Cardiac muscle cell (in vitro differentiated cells and primary cell): ENCODE results near the gene HTRA2. TPM values are rescaled to one million over a fixed set of nuclear protein-coding genes. Genes with fewer than 3 reads are reported as not detected.

ENCODE experiments used
- DNase-seq, 2 donors: peaks; one replicate each; pipeline versions ENCODE4 v3.0.0 to v3.0.0-alpha.2; 2010 to 2017; ENCODE audit warnings: low read depth in 1 of 2, low spot score in 1 of 2
- H3K27ac ChIP-seq: fragments of 200-600 bp; sonication (generic); 2 replicates; pipeline ENCODE4 v1.5.1; 2016
- H3K27me3 ChIP-seq: fragments of 200-600 bp; sonication (generic); 2 replicates; pipeline ENCODE4 v1.6.0; 2016; ENCODE audit warnings: control low read depth
- H3K36me3 ChIP-seq: fragments of 200-600 bp; sonication (generic); 2 replicates; pipeline ENCODE4 v1.5.1; 2016; ENCODE audit warnings: control low read depth
- H3K4me1 ChIP-seq: fragments of 200-600 bp; sonication (generic); 2 replicates; pipeline ENCODE4 v1.8.1; 2017; ENCODE audit warnings: low read depth, mild to moderate bottlenecking, mixed run types
- H3K4me3 ChIP-seq: fragments of 200-600 bp; sonication (generic); 2 replicates; pipeline ENCODE4 v1.5.1; 2016; ENCODE audit warnings: mild to moderate bottlenecking
- H3K9me3 ChIP-seq: fragments of 200-600 bp; sonication (generic); 2 replicates; pipeline ENCODE4 v1.5.1; 2017; ENCODE audit warnings: low read depth, mild to moderate bottlenecking, control low read depth
- polyA plus RNA-seq: library from polyadenylated mRNA; unstranded; fragments of >200 nt; fragmentation: Nextera tagmentation; extraction: Ambion mirVana; gene quantifications from 2 replicates; pipeline ENCODE4 v1.2.1, GENCODE V29; 2016
- total RNA-seq: library from RNA; depleted of rRNA; stranded (reverse); fragments of >200 nt; gene quantifications from 2 replicates; pipeline ENCODE4 v1.2.3, GENCODE V29; 2016
- TF ChIP-seq, protein P1 (sequence below): IDR thresholded peaks from 2 replicates; pipeline ENCODE4 v1.5.1; 2012; ENCODE audit warnings: low read depth, mild to moderate bottlenecking, low read length

The HTRA2 gene
- total and polyA plus RNA-seq, 2 experiments from 2014 or later, result 55.1 to 57.6 TPM

DNA sequence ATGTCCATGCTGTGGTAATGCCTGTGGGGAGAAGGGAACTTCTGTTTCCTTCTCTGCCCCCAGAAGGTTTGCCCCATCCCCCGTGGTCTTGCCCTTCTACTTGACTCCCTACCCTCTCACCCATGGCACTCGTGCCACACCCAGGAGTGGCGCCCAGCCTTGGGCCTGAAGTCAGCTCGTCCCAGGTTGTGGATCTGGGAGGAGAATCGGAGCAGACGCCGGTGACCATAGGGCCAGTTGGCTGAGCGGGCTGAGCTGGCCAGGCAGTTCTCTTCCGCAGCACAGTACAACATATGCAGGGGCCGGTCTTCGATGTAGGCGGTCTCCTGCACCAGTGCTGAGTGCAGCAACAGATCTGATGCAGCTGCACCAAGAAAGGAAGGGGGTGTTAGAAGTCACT is 4.7 kb downstream of the HTRA2 start:
- no peak overlapping the region for H3K4me3 ChIP-seq
- peaks cover 9% of the 10 kb centered on the region for H3K36me3 ChIP-seq
- H3K4me1 ChIP-seq, result peaks cover 5% of the 10 kb centered on the region
- no peaks in the 10 kb centered on the region for H3K9me3 ChIP-seq
- no peak for DNase-seq
- no peak overlapping the region for H3K27ac ChIP-seq
- TF ChIP-seq, protein P1, sequence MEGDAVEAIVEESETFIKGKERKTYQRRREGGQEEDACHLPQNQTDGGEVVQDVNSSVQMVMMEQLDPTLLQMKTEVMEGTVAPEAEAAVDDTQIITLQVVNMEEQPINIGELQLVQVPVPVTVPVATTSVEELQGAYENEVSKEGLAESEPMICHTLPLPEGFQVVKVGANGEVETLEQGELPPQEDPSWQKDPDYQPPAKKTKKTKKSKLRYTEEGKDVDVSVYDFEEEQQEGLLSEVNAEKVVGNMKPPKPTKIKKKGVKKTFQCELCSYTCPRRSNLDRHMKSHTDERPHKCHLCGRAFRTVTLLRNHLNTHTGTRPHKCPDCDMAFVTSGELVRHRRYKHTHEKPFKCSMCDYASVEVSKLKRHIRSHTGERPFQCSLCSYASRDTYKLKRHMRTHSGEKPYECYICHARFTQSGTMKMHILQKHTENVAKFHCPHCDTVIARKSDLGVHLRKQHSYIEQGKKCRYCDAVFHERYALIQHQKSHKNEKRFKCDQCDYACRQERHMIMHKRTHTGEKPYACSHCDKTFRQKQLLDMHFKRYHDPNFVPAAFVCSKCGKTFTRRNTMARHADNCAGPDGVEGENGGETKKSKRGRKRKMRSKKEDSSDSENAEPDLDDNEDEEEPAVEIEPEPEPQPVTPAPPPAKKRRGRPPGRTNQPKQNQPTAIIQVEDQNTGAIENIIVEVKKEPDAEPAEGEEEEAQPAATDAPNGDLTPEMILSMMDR, result no peak
- H3K27me3 ChIP-seq, result no peaks in the 10 kb centered on the region

DNA sequence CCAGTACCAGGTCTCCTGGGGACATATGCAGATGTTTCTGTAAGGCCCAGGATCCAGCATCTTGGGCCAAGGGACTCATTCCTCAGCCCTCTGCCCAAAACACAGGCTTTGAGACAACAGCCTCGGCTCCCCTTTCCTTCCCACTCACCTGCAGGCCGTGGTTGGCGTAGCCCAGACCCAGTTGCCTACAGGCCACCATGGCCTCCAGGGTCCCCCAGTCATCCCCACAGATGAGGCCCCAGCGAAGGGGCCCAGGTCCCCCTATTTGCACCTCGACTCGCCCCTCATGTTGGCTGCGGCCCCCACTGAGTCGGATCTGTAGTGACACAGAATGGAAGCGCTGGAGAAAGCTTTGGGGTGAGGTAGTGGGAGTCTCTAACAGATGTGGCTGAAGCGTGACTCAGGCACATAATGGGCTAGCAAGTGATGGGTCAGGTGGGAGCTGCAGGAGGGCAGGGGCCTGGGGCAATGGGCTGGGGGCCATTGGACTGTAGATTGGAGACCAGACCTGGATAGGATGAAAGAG is 5.8 kb downstream of the HTRA2 start:
- no peak for DNase-seq
- no peak overlapping the region for H3K4me3 ChIP-seq

DNA sequence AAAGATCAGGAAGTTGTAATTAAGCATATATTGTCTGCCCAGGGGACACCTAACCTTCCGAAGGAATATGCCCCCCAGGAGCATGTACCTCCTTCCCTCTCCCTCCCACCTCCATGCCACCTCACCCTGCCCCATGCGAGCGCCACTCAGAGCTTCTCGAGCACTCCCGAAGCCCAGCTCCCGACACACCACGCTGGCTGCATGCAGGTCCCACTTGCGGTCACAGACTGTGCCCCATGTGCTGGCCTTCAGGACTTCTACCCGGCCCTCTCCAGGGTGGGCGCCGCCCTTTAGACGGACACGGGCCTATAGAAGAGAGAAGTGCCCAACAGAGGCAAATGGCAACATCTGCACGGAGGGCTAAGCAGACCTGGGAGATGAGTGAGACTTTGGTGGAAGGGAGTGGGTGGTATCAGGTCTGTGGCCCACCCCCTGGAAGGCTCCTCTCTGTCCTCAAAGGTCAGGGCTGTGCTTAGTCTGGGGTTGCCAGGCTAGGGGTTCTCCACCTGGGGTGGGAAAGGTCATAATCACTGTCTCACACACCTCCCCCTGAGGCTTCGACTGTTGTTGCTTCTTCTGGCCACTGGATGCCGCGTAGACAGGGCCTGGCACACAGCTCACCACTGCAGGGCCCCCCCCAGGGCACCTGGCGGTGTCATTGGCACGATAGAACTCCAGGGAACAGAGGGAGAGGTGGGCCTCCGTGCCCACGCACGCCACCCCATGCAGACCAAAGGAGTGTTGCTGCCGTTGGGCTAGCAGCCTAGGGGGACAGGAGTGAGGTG is 6.6 kb downstream of the HTRA2 start:
- no peak for DNase-seq
- Histone ChIP-seq H3K9me3 (no peaks in the 10 kb centered on the region), H3K36me3 (peaks cover 9% of the 10 kb centered on the region), H3K4me3 (no peak overlapping the region), H3K4me1 (no peaks in the 10 kb centered on the region), H3K27ac (no peak overlapping the region), H3K27me3 (no peaks in the 10 kb centered on the region)
- TF ChIP-seq, protein P1, result no peak

More for the DNA sequence above, 5.8 kb downstream of the HTRA2 start:
- Histone ChIP-seq H3K4me1 (peaks cover 4% of the 10 kb centered on the region), H3K27ac (no peak overlapping the region), H3K27me3 (no peaks in the 10 kb centered on the region), H3K9me3 (no peaks in the 10 kb centered on the region), H3K36me3 (peaks cover 9% of the 10 kb centered on the region)
- TF ChIP-seq, protein P1, result no peak

DNA sequence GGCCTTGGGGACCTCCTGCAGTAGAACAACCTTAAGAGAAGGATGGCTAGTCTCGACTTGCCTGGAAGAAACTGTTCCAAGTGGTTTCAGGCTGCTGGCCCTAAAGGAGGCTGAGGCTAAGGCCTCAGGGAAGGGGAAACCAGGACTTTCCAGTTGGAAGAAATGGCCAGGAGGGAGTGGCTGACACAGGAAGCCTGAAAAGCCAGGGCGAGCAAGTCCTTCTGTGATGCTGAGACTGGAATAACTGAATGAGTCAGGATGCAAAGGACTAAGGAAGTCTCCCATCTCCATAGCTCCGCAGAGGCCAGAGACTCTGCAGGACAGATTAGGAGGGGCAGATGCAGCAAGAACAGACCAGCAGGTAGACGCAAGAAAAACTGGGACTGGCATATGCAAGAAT is 7.4 kb downstream of the HTRA2 start:
- H3K9me3 ChIP-seq, result no peaks in the 10 kb centered on the region
- no peak for DNase-seq
- no peak overlapping the region for H3K27ac ChIP-seq
- H3K36me3 ChIP-seq, result peaks cover 9% of the 10 kb centered on the region
- H3K4me1 ChIP-seq, result no peaks in the 10 kb centered on the region
- TF ChIP-seq, protein P1, result no peak
- no peaks in the 10 kb centered on the region for H3K27me3 ChIP-seq
- H3K4me3 ChIP-seq, result no peak overlapping the region

DNA sequence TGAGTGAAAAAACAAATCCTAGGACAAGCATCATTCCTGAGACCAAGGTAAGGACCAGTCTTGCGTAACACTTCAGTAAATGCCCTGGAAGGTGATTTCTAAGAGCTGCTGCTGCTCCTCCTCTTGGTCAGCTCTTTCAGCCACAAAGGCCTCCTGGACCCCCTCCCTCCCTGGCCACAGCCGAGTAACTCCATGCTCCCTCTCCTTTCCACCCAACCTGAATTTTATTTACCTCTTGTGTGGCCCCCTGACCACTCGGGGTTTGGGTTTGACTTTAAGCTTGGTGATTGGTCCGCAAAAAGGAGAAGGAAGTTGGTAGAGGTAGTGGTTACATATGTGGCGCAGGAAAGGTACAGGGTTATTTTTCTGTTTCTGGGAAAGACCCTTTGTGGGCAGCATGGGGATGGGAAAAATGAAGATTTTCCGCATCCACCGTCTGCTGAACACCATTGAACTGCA is 9.2 kb downstream of the HTRA2 start:
- no peaks in the 10 kb centered on the region for H3K36me3 ChIP-seq
- H3K27me3 ChIP-seq, result no peaks in the 10 kb centered on the region
- H3K4me3 ChIP-seq, result no peak overlapping the region
- H3K27ac ChIP-seq, result no peak overlapping the region
- no peaks in the 10 kb centered on the region for H3K4me1 ChIP-seq
- no peak for DNase-seq
- H3K9me3 ChIP-seq, result no peaks in the 10 kb centered on the region
- TF ChIP-seq, protein P1, result no peak
